Caki2 (cell line): Measurements from ENCODE around the gene LOXL3. TPM values are rescaled to one million over a fixed set of nuclear protein-coding genes. Genes with fewer than 3 reads are reported as not detected.

Experiments used
- DNase-seq: peaks from one replicate; pipeline ENCODE4 v3.0.0-alpha.2; 2015; ENCODE audit warnings: low read depth
- in situ Hi-C: cut with HindIII; loops from 2 replicates; pipeline ENCODE4 v1.10.0; 2016; ENCODE audit warnings: low sequenced_read_pairs, low pct_unique_long_range_greater_than_20kb, mixed read lengths
- total RNA-seq: library from RNA; depleted of rRNA; stranded (reverse); fragments of >200 nt; shearing (Covaris generic); gene quantifications from 2 replicates; pipeline ENCODE4 v1.2.3, GENCODE V29; 2014; ENCODE audit warnings: low replicate concordance

The LOXL3 gene
- total RNA-seq, 1 experiment from 2014 or later: 0.81 TPM

DNA sequence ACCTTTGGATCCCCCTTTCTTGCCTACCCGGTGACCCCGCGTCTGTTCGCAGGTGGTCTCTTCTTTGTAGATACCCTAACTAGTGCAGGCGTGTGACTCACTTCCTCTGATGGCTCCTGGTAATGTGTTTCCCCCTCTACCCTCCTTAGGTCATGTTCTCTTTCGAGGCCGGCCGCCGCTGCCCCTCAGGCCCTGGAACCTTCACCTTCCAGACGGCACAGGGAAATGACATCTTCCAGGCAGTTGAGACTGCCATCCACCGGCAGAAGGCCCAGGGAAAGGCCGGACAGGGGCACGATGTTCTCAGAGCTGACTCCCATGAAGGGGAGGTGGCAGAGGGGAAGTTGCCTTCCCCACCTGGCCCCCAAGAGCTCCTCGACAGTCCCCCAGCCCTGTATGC lies 2.4 kb upstream of the LOXL3 start:
- in situ Hi-C loops: no loop called here

DNA sequence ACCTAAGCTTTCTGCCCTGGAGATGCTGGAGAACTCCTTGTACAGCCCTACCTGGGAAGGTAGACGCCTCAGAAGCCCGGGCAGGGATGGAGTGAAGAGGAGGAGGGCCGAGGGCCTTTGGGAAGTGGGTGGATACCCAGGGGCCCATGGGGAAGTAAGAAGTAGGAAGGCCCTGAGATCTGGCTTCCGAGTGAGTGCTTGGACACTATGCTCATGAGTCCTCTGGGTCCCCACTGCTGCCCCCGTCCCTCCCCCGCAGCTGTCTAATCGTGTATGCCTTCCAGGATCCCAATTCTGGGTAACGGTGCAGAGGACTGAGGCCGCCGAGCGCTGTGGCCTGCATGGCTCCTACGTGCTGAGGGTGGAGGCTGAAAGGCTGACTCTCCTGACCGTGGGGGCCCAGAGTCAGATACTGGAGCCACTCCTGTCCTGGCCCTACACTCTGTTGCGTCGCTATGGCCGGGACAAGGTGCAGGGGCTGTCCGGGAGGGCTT lies 1.9 kb upstream of the LOXL3 start:
- no peak for DNase-seq
- in situ Hi-C loops: no loop called here

More for the DNA sequence above, 2.4 kb upstream of the LOXL3 start:
- DNase-seq: no peak

- in situ Hi-C loops: no loop called here
- no peak for DNase-seq
Measured at GRCh38 chr2:74554820-74555531, 1.2 kb upstream of the LOXL3 start.

DNA sequence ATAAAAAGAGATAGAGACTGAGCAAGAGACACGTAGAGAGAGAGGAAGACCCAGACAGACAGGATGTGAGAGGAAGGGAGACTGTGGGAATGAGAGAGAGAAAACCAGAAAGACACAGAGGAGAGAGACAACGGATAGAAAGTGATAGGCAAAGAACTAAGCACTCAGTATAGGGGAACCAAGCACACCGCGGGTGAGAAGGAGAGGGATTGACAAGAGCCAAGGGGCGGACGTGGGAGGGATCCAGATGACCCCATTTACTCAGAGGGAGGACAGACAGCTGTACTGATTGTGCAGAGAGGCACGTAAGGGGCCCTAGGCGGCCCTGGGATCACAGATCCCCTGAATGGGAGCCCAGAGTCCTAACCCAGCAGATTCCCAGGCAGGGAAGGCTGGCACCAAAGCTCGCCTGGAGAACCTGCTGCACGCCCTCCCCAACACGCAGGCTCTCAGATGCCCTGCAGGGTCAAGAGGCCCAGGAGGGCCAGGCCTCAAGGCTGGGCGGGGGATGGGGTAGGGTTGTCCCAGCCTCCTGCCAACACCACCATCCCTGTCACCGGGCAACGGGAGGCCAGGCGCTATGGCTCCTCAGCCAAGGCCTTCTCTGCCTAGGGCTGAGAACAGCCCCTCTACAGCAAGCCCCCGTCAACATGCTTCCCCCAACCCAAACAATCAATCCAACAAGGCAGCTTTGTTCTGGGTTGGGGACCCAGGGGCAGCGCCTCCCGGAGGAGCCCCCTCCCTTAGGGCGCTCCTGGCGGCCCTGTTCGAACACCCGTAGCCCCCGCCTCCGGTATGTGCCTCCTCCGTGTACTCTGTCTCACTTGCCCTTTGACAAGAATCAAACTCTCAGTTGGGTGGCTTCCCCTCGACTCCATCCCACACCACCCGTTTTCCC lies 579 bp downstream of the LOXL3 start:
- DNase-seq: no peak
- in situ Hi-C loops: no loop called here

DNA sequence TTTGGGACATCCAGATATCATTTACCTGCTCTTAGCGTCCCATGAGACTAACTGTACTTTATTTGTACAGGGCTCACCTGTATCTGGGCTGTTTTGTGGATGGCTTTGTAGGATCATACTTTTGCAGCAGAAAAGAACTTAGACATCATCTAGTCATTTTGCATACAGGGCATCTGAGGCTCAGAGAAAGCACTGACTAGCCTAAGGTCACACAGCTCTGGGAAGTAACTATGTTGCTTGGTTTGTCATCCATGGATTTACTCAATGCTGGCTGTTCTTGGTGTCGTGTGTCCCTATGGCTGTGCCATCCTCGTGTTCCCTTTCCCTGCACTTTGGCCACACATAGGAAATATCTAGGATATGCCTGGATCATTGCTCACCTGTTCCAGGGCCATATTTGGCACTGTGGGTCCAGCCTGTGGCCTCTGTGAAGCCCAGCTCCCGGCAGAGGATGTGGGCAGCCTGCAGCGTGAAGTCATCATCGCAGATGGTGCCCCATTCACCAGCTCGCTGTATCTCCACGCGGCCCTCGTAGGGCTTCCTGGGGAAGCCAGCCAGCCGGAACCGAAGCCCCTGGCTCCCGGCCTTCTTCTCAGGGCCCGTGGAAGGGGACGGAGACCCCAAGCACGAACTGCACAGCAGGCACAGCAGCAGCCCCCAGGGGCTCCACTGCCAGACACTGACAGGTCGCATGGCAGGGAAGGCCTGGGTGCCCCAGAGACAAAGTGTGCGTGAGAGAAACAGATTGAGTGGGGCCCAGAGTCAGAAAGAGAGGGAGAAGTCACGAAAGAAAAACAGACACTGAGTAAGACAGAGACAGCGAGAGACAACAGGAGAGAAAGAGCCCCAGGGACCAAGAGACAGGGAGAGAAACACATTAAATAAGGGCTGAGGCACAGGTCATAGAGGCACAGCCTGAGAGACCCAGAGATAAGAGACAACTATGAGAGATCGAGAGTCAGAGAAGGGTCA lies 1.5 kb downstream of the LOXL3 start:
- in situ Hi-C loops: no loop called here
- no peak for DNase-seq

DNA sequence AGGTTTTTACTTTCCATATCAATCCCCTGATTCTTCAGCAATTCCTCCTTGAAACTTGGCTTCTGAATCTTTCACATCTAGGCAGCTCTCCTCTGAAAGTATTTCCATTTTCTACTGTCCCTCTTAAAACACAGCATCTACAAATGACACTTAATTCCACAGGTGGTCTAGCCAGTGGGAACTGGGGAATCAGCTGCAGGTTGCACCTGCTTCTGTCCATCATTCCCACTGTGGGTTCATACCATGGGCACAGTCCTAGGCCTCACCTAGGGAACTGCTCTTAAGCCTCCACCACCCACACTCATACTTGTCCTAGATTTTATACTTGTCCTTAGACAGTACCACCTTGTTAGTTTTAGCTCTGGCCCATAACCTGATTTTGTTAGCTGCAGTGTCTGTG lies 2.2 kb downstream of the LOXL3 start:
- DNase-seq: no peak
- in situ Hi-C loops: no loop called here

- in situ Hi-C loops: no loop called here
- DNase-seq: no peak
Measured at GRCh38 chr2:74550231-74550630, 3.5 kb downstream of the LOXL3 start.

- in situ Hi-C loops: no loop called here
- peak; percentile 71 for DNase-seq
Measured at GRCh38 chr2:74548900-74549826, 4.6 kb downstream of the LOXL3 start.

DNA sequence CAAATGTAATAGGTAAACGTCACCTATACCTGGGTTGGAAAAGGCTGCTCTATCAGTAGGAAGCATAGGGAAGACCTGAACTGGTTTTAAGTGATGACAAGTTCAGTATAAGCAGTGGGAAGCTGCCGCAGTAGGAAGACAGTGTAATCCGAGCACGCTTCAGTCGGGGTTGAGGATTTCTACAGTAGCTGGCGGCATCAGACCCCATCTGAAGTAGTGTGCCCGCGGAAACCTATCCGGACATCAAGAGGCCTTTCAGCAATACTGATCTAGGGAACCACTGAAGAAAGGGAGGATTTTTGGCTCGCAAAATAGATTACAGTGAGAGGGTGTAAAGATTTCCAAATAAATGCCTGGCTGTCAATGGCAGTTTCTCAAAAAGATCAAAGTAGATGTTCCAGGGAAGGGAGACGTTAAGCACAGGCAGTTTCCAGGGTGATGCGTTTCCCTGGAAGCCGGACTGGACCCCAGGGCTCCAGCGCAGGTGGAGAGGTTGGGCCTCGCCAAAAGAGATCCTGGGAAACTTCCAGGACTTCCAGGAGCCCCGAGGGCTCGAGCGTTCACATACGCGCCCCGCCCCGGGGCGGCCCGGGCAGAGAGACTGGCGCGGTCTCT lies 5.3 kb downstream of the LOXL3 start:
- DNase-seq: no peak
- in situ Hi-C loops: no loop called here

GRCh38 chr2:74546004-74546403 lies 7.7 kb downstream of the LOXL3 start:
- in situ Hi-C loops: no loop called here
- DNase-seq: no peak

DNA sequence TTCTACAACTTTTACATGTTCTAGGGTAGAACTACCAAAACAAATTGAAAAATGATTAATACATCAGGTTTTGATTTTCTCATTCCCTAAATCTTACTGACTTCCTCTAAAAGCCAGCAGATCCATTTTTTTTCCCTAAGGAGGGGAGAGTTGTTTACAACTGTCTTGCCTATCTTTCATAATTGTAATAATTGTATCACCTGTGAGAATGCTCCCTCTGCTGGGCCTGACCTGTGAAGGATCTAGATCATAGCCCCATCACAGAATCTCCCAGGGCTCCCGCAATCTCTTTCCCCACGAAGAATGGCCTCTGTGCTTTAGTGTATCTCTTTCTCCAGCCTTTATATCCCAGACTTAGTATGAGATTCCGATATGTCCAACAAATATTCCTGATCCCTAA lies 9.1 kb downstream of the LOXL3 start:
- no peak for DNase-seq
- in situ Hi-C loops: no loop called here

- no peak for DNase-seq
- in situ Hi-C loops: no loop called here
Measured at GRCh38 chr2:74542978-74543377, 10.8 kb downstream of the LOXL3 start.

DNA sequence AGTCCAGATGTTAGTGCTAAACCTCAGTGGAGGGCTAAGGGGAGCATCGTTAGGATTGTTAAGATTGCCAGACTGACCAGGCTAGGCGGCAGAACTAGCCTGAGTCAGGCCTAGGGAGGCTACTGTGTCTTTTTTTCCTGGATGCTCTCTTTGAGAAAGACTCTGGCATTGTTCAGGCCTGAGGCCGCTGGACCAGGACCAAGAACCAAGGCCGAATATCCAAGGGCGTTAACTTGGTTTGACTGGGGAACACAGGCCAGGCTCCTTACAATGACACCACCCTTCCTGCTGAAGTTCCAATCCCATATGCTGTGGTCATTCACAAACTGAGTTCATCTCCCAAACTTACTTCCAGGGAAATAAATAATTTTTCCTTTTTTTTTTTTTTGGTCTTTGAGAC lies 13.5 kb downstream of the LOXL3 start:
- in situ Hi-C loops: no loop called here

DNA sequence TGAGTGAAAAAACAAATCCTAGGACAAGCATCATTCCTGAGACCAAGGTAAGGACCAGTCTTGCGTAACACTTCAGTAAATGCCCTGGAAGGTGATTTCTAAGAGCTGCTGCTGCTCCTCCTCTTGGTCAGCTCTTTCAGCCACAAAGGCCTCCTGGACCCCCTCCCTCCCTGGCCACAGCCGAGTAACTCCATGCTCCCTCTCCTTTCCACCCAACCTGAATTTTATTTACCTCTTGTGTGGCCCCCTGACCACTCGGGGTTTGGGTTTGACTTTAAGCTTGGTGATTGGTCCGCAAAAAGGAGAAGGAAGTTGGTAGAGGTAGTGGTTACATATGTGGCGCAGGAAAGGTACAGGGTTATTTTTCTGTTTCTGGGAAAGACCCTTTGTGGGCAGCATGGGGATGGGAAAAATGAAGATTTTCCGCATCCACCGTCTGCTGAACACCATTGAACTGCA lies 14.8 kb downstream of the LOXL3 start:
- no peak for DNase-seq
- in situ Hi-C loops: no loop called here

More for the DNA sequence above, 13.5 kb downstream of the LOXL3 start:
- DNase-seq: no peak

DNA sequence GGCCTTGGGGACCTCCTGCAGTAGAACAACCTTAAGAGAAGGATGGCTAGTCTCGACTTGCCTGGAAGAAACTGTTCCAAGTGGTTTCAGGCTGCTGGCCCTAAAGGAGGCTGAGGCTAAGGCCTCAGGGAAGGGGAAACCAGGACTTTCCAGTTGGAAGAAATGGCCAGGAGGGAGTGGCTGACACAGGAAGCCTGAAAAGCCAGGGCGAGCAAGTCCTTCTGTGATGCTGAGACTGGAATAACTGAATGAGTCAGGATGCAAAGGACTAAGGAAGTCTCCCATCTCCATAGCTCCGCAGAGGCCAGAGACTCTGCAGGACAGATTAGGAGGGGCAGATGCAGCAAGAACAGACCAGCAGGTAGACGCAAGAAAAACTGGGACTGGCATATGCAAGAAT lies 16.6 kb downstream of the LOXL3 start:
- in situ Hi-C loops: no loop called here
- no peak for DNase-seq

DNA sequence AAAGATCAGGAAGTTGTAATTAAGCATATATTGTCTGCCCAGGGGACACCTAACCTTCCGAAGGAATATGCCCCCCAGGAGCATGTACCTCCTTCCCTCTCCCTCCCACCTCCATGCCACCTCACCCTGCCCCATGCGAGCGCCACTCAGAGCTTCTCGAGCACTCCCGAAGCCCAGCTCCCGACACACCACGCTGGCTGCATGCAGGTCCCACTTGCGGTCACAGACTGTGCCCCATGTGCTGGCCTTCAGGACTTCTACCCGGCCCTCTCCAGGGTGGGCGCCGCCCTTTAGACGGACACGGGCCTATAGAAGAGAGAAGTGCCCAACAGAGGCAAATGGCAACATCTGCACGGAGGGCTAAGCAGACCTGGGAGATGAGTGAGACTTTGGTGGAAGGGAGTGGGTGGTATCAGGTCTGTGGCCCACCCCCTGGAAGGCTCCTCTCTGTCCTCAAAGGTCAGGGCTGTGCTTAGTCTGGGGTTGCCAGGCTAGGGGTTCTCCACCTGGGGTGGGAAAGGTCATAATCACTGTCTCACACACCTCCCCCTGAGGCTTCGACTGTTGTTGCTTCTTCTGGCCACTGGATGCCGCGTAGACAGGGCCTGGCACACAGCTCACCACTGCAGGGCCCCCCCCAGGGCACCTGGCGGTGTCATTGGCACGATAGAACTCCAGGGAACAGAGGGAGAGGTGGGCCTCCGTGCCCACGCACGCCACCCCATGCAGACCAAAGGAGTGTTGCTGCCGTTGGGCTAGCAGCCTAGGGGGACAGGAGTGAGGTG lies 17.4 kb downstream of the LOXL3 start:
- in situ Hi-C loops: no loop called here
- no peak for DNase-seq
